Type B pancreatic cell (in vitro differentiated cells): ENCODE data around the gene KCNG2. TPM values are rescaled to one million over a fixed set of nuclear protein-coding genes. Genes with fewer than 3 reads are reported as not detected.

Experiments
- DNase-seq: peaks from one replicate; pipeline ENCODE4 v3.0.0; 2021; ENCODE audit warnings: mixed read lengths; ENCODE audit not compliant: unreplicated experiment; ENCODE audit errors: extremely low spot score
- H3K27ac Mint-ChIP-seq: 2 replicates; pipeline ENCODE4 v1.8.0; 2021; ENCODE audit warnings: mild to moderate bottlenecking, mixed read lengths
- H3K27me3 Mint-ChIP-seq: 2 replicates; pipeline ENCODE4 v1.8.0; 2021; ENCODE audit warnings: mixed read lengths
- H3K36me3 Mint-ChIP-seq: 2 replicates; pipeline ENCODE4 v1.8.0; 2021; ENCODE audit warnings: mixed read lengths
- H3K4me1 Mint-ChIP-seq: one replicate; pipeline ENCODE4 v1.8.0; 2021; ENCODE audit warnings: mixed read lengths; ENCODE audit not compliant: unreplicated experiment
- H3K4me3 Mint-ChIP-seq: 2 replicates; pipeline ENCODE4 v1.8.0; 2021; ENCODE audit warnings: mild to moderate bottlenecking, mixed read lengths
- H3K9me3 Mint-ChIP-seq: 2 replicates; pipeline ENCODE4 v1.8.0; 2021; ENCODE audit warnings: mixed read lengths
- CTCF ChIP-seq: fragments of 200-600 bp; sonication (generic); conservative IDR thresholded peaks from 2 replicates; pipeline ENCODE4 v1.5.0; 2021; ENCODE audit warnings: antibody characterized with exemption, mild to moderate bottlenecking
- total RNA-seq: library from RNA; stranded (reverse); gene quantifications from 2 replicates; pipeline ENCODE4 v1.2.1, GENCODE V29; 2021; ENCODE audit warnings: low replicate concordance

KCNG2 gene
- total RNA-seq, 1 donor from 2014 or later: 0.29 TPM

GRCh38 chr18:79866889-79867574 lies 69.3 kb downstream of the KCNG2 start:
- no peak overlapping the region for H3K27ac Mint-ChIP-seq
- H3K36me3 Mint-ChIP-seq: no peaks in the 10 kb centered on the region
- peaks cover 3% of the 10 kb centered on the region for H3K27me3 Mint-ChIP-seq
- TF ChIP-seq CTCF: no peak
- H3K4me3 Mint-ChIP-seq: no peak overlapping the region
- peak; percentile 45 for DNase-seq
- H3K9me3 Mint-ChIP-seq: peaks cover 3% of the 10 kb centered on the region
- H3K4me1 Mint-ChIP-seq: no peaks in the 10 kb centered on the region

GRCh38 chr18:79867666-79868065 lies 69.9 kb downstream of the KCNG2 start:
- H3K4me1 Mint-ChIP-seq: peaks cover 4% of the 10 kb centered on the region
- no peaks in the 10 kb centered on the region for H3K9me3 Mint-ChIP-seq

GRCh38 chr18:79868168-79868784 lies 70.5 kb downstream of the KCNG2 start:
- H3K36me3 Mint-ChIP-seq: no peaks in the 10 kb centered on the region
- H3K4me3 Mint-ChIP-seq: no peak overlapping the region
- H3K9me3 Mint-ChIP-seq: no peaks in the 10 kb centered on the region
- TF ChIP-seq CTCF: no peak
- H3K27me3 Mint-ChIP-seq: no peaks in the 10 kb centered on the region
- peak; percentile 62 for DNase-seq
- no peak overlapping the region for H3K27ac Mint-ChIP-seq
- peaks cover 4% of the 10 kb centered on the region for H3K4me1 Mint-ChIP-seq

More at GRCh38 chr18:79867666-79868065, 69.9 kb downstream of the KCNG2 start:
- peak; percentile 64 for DNase-seq
- Mint-ChIP-seq H3K36me3 (no peaks in the 10 kb centered on the region), H3K27me3 (no peaks in the 10 kb centered on the region), H3K27ac (no peak overlapping the region), H3K4me3 (no peak overlapping the region)
- no peak for TF ChIP-seq CTCF

- no peak for TF ChIP-seq CTCF
- H3K27me3 Mint-ChIP-seq: peaks cover under 1% of the 10 kb centered on the region
- H3K36me3 Mint-ChIP-seq: no peaks in the 10 kb centered on the region
- H3K9me3 Mint-ChIP-seq: no peaks in the 10 kb centered on the region
- H3K4me1 Mint-ChIP-seq: peaks cover 4% of the 10 kb centered on the region
- DNase-seq: no peak
- no peak overlapping the region for H3K4me3 Mint-ChIP-seq
- H3K27ac Mint-ChIP-seq: no peak overlapping the region
Observed at GRCh38 chr18:79868811-79869541, 71.2 kb downstream of the KCNG2 start.

GRCh38 chr18:79869591-79870300 lies 72.0 kb downstream of the KCNG2 start:
- TF ChIP-seq CTCF: no peak
- DNase-seq: no peak
- peaks cover 3% of the 10 kb centered on the region for H3K27me3 Mint-ChIP-seq

More at GRCh38 chr18:79869591-79870300, 72.0 kb downstream of the KCNG2 start:
- no peak overlapping the region for H3K4me3 Mint-ChIP-seq
- H3K4me1 Mint-ChIP-seq: peaks cover 4% of the 10 kb centered on the region
- no peak overlapping the region for H3K27ac Mint-ChIP-seq
- H3K9me3 Mint-ChIP-seq: no peaks in the 10 kb centered on the region
- H3K36me3 Mint-ChIP-seq: no peaks in the 10 kb centered on the region
